Measurements from ENCODE around the gene ARHGAP4.

DNA sequence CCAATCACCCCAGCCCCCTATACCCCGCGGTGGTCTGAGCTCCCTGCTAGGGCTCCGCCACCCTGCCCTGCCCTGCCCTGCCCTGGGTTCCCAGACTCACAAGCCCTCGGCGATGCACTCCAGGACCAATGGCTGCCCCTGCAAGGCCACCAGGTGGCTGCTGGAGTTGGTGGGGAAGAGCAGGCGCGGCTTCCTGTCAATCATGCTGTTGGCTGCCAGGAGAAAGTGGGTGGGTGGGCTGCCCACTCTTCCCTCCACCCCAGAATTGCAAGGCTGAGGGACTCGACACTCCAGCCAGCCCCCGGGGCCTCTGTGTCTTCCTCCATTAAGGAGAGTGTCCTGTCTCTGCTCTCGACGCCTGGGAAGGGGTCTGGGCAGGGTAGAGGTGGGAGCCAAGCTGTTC lies 55.8 kb downstream of the ARHGAP4 start:
- TF ChIP-seq POLR2A (IDR thresholded peaks at IDR 0.05) (no peak), EP300 (IDR thresholded peaks at IDR 0.05) (no peak)
- TF ChIP-seq, protein P1, sequence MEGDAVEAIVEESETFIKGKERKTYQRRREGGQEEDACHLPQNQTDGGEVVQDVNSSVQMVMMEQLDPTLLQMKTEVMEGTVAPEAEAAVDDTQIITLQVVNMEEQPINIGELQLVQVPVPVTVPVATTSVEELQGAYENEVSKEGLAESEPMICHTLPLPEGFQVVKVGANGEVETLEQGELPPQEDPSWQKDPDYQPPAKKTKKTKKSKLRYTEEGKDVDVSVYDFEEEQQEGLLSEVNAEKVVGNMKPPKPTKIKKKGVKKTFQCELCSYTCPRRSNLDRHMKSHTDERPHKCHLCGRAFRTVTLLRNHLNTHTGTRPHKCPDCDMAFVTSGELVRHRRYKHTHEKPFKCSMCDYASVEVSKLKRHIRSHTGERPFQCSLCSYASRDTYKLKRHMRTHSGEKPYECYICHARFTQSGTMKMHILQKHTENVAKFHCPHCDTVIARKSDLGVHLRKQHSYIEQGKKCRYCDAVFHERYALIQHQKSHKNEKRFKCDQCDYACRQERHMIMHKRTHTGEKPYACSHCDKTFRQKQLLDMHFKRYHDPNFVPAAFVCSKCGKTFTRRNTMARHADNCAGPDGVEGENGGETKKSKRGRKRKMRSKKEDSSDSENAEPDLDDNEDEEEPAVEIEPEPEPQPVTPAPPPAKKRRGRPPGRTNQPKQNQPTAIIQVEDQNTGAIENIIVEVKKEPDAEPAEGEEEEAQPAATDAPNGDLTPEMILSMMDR (IDR thresholded peaks at IDR 0.05) = no peak

All from tibial nerve (tissue), 4 donors.